GM21381 (cell line): ENCODE measurements around the gene HEMGN.

Experiments used
- ATAC-seq: cut with Tn5 transposase; IDR thresholded peaks from one replicate; pipeline ENCODE4 v1.9.1; 2021; ENCODE audit warnings: mild to moderate bottlenecking, moderate library complexity; ENCODE audit not compliant: unreplicated experiment

Gene HEMGN

DNA sequence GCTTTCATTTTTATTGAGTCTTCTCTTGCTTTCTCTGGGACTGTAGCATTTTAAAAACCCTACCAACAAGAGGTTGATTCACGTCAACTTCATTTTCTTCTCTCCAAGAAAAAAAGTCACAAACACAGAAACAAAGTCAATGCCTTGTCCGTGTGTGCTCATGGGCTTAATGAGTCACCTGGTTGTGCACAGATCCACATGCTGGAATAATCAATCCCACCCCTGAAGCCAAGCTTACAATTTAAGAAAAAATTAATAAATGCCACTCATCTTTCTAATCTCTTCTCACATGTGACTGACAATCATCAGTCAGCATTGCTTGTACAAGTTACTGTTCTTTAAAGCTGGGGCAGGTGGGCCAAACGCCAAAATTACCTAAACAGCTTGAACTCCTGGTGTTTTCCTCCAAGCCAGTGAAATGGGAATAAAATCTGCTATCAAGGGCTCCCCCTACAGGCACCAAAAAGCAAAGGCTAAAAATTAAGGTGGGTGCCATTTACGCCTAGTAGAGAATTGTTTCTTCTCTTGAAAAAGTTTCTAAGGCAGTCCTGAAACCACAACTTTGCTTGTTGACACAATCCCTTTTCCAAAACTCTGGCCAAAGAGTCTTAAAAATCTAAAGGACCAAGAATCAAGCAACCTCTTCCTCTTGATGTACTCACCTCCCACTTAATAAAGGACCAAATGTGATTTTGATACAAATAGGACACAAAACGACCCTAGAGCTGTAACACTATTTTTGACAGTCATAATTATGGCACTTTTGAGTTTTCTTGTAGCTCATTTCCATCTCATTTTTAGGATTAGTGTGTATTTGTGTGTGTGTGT is 37.0 kb downstream of the HEMGN start:
- no peak for ATAC-seq

DNA sequence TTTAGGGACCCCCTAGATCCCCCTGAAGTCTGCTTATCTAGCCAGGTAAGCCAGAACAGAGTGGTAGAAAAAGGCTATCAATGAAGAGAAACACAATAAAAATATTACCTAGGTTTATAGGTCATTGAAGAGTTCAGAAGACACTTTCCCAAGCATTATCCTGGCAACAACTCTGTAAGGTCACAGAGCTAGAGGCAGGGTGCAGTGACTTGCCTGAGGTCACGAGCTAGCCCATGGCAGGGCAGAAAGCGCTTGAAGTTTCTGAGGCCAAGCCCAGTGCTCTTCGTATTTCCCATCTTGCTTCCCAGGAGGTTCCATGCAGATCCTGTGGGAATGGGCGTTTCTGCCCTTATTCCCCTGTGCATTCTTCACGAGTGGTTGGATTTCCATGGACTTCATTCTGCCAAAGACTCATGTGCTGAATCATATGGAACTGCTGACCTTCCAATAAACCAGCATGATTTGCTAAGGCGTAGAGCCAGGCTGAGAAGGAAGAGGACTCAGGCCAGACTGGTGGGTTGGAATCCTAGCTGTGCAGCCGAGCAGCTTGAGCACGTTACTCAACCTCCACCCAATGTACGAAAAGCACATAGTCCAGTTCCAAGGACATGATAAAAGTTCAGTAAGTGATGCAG is 37.8 kb downstream of the HEMGN start:
- ATAC-seq, result no peak

DNA sequence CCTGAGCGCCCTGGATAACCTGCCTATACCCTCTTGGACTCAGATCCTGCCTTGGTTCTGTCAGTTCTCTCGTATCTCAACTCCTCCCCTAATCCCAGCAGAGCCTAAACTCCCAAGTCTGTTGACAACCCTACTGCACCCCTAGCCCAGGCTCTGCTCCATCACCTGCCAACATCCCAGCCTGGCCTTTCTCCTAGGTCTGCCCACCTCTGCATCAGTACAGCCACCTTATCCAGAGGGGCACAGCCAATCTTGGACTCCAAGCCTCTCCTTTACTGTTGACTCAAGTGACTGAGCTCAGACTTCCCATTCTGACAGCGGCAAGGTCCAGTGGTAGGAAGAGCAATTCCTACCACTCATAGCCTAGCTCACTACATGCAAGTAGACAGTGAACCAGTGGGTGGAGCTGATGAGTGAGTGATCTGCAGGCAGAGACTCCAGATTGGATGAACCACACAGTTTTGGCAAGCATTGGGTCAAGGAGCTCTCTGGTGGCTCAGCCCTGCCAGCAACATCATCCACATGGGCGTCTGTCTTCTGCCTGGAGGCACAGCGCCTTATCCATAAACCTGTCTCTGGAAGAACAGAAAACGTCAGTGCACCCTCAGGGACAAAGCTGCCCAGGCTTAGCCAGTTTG is 42.2 kb downstream of the HEMGN start:
- no peak for ATAC-seq

DNA sequence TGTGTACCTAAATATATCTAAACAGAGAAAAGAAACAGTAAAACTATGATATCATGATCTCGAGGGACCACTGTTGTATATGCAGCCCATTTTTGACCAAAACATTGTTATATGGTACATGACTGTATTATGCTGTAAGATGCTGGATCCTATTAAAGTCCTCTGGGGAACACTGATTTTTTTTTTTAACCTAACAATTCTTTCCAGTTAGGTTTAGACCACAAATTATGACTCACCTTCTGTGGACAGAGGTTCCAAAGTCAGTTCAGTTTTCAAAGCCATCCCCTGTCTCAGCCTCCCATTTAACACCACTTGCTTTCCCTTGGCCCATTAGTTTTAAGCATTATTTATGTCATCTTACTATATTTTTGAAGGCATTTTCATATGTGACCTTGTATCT is 42.8 kb downstream of the HEMGN start:
- no peak for ATAC-seq

DNA sequence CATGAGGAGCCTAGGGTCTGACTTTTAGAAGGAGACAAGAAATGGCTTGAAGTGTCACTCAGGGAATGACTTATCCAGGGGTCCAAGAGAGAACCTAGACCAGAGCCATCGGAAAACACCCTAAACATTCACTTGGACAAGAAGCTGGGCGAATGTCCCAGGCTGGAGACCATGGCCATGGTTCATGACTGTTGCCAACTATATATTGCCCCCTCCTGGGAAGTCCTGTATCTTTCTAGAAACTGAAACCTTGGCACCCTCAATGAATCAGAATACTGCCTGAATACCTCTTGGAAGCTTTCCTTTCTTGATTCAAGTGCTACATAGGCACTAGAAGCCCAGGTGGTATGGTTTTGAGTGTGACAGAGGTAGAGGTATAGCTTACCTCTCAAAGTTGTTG is 45.6 kb downstream of the HEMGN start:
- no peak for ATAC-seq

DNA sequence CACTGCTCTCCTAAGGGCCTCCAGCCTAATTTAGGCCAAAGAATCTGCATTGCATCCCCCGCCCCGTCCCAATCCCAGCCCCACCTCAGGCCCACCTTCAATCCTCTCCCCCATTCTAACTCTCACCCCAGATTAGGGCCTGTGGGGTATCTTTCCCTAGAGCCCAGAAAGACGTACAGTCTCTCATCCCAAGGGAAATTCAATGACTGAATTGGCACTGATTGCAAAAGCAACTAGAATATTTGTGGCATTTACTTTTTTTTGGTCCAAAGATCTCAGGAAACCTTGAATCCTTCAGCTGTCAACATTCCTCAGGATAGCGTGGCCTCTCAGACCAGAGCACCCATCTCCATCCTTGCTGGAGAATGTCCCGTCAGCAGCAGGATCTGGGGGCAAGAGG is 46.2 kb downstream of the HEMGN start:
- no peak for ATAC-seq

DNA sequence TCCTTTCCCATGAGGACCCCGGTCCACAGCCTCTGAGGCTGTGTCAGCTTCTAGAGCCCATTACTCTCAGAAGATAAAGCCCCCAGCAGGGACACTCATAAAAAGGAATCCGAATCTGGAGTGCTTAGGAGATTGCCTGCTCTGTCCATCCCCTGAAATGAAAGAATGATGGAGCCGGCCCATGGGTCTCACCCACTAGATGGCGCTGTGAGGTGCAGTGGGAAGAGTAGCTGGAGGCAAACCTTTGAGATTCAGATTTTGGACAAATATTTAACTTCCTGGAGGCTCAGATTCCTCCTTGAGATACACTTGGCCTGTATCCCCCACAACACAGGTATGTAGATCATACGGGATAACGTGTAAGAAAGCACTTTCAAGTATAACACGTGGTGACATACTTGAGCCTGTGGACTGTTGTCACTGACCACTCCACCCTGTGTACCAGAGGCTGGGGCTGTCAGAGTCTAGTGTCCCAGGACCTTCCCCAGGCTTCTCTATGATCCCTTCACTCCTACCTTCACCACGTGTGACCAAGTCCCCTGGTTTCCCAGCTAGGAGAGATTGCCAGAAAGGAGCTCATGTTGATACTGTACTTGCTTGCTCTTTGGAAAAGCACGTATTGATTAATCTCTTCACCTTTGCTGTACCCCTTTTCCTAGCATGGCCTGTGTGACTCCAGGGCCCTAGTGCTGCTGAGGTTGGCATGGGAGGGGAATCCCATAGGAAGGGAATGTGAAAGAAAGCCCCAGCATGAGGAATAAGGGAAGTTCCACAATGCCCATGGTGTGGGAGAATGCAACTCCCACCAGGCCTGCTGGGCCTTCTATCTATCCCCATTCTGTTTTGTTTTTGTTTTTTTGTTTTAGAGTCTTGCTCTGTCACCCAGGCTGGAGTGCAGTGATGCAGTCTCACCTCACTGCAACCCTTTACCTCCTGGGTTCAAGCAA is 47.8 kb downstream of the HEMGN start:
- no peak for ATAC-seq

DNA sequence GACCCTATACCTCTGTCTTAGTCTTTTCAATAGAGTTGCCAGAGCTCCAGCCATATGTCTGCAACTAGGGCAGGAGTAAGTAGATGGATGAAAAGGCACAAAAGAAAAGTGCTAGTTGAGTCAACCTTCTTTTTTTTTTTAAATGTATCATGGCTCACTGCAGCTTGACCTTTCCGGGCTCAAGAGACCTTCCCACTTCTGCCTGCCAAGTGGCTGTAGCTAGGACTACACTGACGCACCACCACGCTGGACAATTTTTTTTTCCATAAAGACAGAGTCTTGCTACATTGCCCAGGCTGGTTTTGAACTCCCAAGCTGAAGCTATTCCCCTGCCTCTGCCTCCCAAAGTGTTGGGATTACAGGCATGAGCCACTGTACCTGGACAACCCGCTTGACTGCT is 57.6 kb downstream of the HEMGN start:
- no peak for ATAC-seq
